Spinal cord (tissue), 10 donors: ENCODE measurements around the gene TBC1D4. TPM values are rescaled to one million over a fixed set of nuclear protein-coding genes. Genes with fewer than 3 reads are reported as not detected.
"Not testable (repeated sequence)": the region's sequence is repeated elsewhere in the genome, so short reads cannot be mapped to it uniquely, and the experiment has no call there.

Experiments
- DNase-seq, 6 donors: peaks; one replicate each; pipeline versions ENCODE4 v3.0.0 to v3.0.0-alpha.2; 2013 to 2015; ENCODE audit warnings: low spot score in 6 of 6, low read depth in 4 of 6
- H3K27ac ChIP-seq: one replicate; pipeline ENCODE4 v1.5.1; 2013; ENCODE audit warnings: low read depth, low read length, control low read depth
- H3K27me3 ChIP-seq: one replicate; pipeline ENCODE4 v1.6.1; 2013; ENCODE audit warnings: low read length; ENCODE audit not compliant: control insufficient read depth, insufficient read depth
- H3K36me3 ChIP-seq: one replicate; pipeline ENCODE4 v1.6.1; 2013; ENCODE audit warnings: low read length; ENCODE audit not compliant: control insufficient read depth, insufficient read depth
- H3K4me1 ChIP-seq: one replicate; pipeline ENCODE4 v1.6.1; 2013; ENCODE audit warnings: low read length; ENCODE audit not compliant: control insufficient read depth, insufficient read depth
- H3K4me3 ChIP-seq: one replicate; pipeline ENCODE4 v1.5.1; 2013; ENCODE audit warnings: low read depth, low read length, control low read depth
- H3K9me3 ChIP-seq: one replicate; pipeline ENCODE4 v1.6.1; 2013; ENCODE audit warnings: low read length; ENCODE audit not compliant: control insufficient read depth, insufficient read depth
- whole genome bisulfite sequencing: methylation state at CpG from one replicate; pipeline ENCODE4 v1.1.5; 2013; ENCODE audit warnings: missing lambda C conversion rate; ENCODE audit not compliant: insufficient coverage; 5-methylcytosine and 5-hydroxymethylcytosine counted together
- polyA plus RNA-seq, 2 donors: library from polyadenylated mRNA; unstranded; fragments of 120-200 nt; gene quantifications; one replicate each; pipeline ENCODE4 v1.2.1, GENCODE V29; 2013; ENCODE audit not compliant: insufficient read length in 2 of 2
- total RNA-seq, 2 donors: library from RNA; depleted of rRNA in 1 of 2; stranded (reverse); fragments of 120-200 nt in 1 of 2; fragments of >200 nt in 1 of 2; gene quantifications; one replicate each; pipeline versions ENCODE4 v1.2.3 to v1.2.4, GENCODE V29; 2013 to 2014
- donor health status: healthy.

The TBC1D4 gene
- total and polyA plus RNA-seq, 4 donors = 11.1 to 19.2 (median 13.1) TPM

GRCh38 chr13:75442736-75443234 lies 39.2 kb downstream of the TBC1D4 start:
- no peak overlapping the region for H3K4me3 ChIP-seq
- H3K36me3 ChIP-seq = no peaks in the 10 kb centered on the region
- no peaks in the 10 kb centered on the region for H3K27me3 ChIP-seq
- DNase-seq = peak in 5 of 6 donors; percentile 15 to 95 (median 36)
- 50% methylated on average over 1 of the region's 6 CpGs for WGBS
- H3K4me1 ChIP-seq = no peaks in the 10 kb centered on the region
- H3K27ac ChIP-seq = no peak overlapping the region
- no peaks in the 10 kb centered on the region for H3K9me3 ChIP-seq

DNA sequence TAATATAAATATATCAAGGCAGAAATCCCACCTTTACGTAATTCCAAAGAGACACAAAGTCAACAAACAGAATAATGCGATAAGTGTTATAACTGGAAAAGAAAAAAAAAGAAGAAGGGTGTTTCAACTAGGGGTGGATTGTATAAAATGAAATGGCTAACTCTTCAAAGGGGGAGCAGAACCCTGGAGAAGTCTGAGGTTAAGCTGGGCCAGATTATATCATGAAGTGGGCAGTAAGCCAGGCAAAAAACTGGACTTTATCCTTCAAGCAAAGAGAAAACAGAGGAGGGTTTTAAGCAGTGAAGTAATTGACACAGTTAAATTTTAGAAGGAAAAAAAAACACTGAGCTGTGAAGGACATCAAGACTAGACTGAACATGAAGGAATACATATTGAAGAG lies 41.9 kb downstream of the TBC1D4 start:
- H3K27ac ChIP-seq = no peak overlapping the region
- H3K4me1 ChIP-seq = no peaks in the 10 kb centered on the region
- no peaks in the 10 kb centered on the region for H3K36me3 ChIP-seq
- H3K4me3 ChIP-seq = no peak overlapping the region
- no CpG with 5 or more reads among the region's 2 CpGs for WGBS
- DNase-seq = no peak
- no peaks in the 10 kb centered on the region for H3K9me3 ChIP-seq
- H3K27me3 ChIP-seq = no peaks in the 10 kb centered on the region

GRCh38 chr13:75437582-75438318 lies 44.2 kb downstream of the TBC1D4 start:
- H3K27me3 ChIP-seq = no peaks in the 10 kb centered on the region
- peak in 3 of 6 donors; percentile 25 to 71 (median 68) for DNase-seq
- WGBS = 83% methylated on average over 1 of the region's 4 CpGs
- H3K27ac ChIP-seq = no peak overlapping the region
- H3K9me3 ChIP-seq = no peaks in the 10 kb centered on the region
- no peaks in the 10 kb centered on the region for H3K36me3 ChIP-seq
- no peaks in the 10 kb centered on the region for H3K4me1 ChIP-seq
- H3K4me3 ChIP-seq = no peak overlapping the region

DNA sequence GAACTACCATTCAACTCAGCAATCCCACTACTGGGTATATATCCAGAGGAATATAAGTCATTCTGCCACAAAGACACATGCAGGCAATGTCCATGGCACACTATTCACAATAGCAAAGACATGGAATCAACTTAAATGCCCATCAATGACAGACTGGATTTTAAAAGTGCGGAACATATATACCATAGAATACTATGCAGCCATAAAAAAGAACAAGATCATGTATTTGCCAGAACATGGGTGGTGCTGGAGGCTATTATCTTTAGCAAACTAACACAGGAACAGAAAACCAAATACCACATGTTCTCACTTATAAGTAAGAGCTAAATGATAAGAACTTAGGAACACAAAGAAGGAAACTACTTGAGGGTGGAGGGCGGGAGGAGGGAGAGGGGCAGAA lies 47.8 kb downstream of the TBC1D4 start:
- not testable (repeated sequence) for H3K4me3 ChIP-seq, H3K36me3 ChIP-seq, H3K4me1 ChIP-seq, DNase-seq, H3K27me3 ChIP-seq, H3K9me3 ChIP-seq, H3K27ac ChIP-seq
- WGBS = no CpG with 5 or more reads among the region's 2 CpGs

DNA sequence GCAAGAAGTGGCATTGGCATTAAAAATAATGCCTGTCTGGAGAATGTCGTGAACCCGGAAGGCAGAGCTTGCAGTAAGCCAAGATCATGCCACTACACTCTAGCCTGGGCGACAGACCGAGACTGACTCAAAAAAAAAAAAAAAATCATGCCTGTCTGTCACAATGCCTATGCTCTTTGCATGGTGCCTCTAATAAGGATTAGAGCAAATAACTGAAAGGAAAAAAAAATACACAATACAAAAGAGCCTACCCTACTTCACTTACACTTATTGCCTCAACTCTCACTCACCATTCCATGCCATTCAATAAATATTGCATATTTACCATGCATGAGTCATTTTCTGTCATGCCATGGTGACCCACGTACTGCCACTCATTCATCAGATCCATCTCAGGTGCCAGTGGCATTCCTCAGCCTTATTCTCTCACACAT lies 49.1 kb downstream of the TBC1D4 start:
- WGBS = 76% methylated on average over 4 of the region's 5 CpGs
- no peak overlapping the region for H3K27ac ChIP-seq

GRCh38 chr13:75432045-75432444 lies 49.9 kb downstream of the TBC1D4 start:
- Histone ChIP-seq H3K36me3 (no peaks in the 10 kb centered on the region), H3K4me1 (no peaks in the 10 kb centered on the region), H3K27me3 (no peaks in the 10 kb centered on the region), H3K4me3 (no peak overlapping the region), H3K9me3 (no peaks in the 10 kb centered on the region), H3K27ac (no peak overlapping the region)
- DNase-seq = peak in 1 of 6 donors; percentile 22
- 60% methylated on average over 1 of the region's 2 CpGs for WGBS

More for the DNA sequence above, 49.1 kb downstream of the TBC1D4 start:
- Histone ChIP-seq H3K4me3 (no peak overlapping the region), H3K27me3 (no peaks in the 10 kb centered on the region), H3K9me3 (no peaks in the 10 kb centered on the region), H3K36me3 (no peaks in the 10 kb centered on the region), H3K4me1 (no peaks in the 10 kb centered on the region)
- DNase-seq = peak in 1 of 6 donors; percentile 20

GRCh38 chr13:75430436-75431209 lies 51.3 kb downstream of the TBC1D4 start:
- no peaks in the 10 kb centered on the region for H3K27me3 ChIP-seq
- WGBS = 53% methylated on average over 3 of the region's 8 CpGs
- no peaks in the 10 kb centered on the region for H3K4me1 ChIP-seq
- no peaks in the 10 kb centered on the region for H3K9me3 ChIP-seq
- H3K4me3 ChIP-seq = no peak overlapping the region
- H3K27ac ChIP-seq = no peak overlapping the region
- DNase-seq = peak in 2 of 6 donors; percentile 70 to 72
- H3K36me3 ChIP-seq = no peaks in the 10 kb centered on the region

GRCh38 chr13:75426421-75426820 lies 55.5 kb downstream of the TBC1D4 start:
- Histone ChIP-seq H3K4me3 (no peak overlapping the region), H3K27me3 (no peaks in the 10 kb centered on the region), H3K4me1 (no peaks in the 10 kb centered on the region), H3K9me3 (no peaks in the 10 kb centered on the region), H3K36me3 (no peaks in the 10 kb centered on the region), H3K27ac (no peak overlapping the region)
- DNase-seq = no peak

DNA sequence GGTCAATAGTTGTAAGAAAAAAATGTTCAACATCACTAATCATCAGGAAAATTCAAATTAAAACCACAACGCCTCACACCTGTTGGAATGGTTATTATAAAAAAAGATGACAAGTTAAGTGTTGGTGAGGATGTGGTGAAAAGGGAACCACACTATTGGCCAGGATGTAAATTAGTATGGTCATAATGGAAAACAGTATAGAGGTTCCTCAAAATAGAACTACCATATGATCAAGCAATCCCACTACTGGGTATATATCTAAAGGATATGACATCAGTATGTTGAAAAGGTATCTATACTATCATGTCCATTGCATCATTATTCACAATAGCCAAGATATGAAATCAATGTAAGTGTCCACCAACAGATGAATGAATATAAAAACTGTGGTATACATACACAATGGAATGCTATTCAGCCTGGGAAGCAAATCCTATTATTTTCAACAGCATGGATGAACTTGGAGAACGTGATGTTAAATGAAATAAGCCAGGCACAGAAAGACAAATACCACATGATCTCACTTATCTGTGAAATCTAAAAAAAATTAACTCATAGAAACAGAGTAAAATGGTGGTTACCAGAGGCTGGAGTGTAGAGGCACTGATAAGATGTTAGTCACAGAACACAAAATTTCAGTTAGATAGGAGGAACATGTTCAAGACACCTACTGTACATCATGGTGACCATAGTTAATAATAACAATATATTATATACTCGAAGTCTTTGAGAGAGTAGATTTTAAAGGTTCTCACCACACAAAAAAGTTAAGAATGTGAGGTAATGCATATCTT lies 56.6 kb downstream of the TBC1D4 start:
- Histone ChIP-seq H3K9me3 (no peaks in the 10 kb centered on the region), H3K4me1 (no peaks in the 10 kb centered on the region), H3K4me3 (no peak overlapping the region), H3K36me3 (no peaks in the 10 kb centered on the region), H3K27me3 (no peaks in the 10 kb centered on the region), H3K27ac (no peak overlapping the region)
- no peak for DNase-seq
- no CpG with 5 or more reads among the region's 3 CpGs for WGBS
